IPS-NIHi11 (cell line): Measurements from ENCODE around the gene TMEM126B.
A peak's percentile ranks its signal among the peaks of the same experiment; 100 is the strongest.
"Not testable (repeated sequence)": the region's sequence is repeated elsewhere in the genome, so short reads cannot be mapped to it uniquely, and the experiment has no call there.

ENCODE experiments used
- DNase-seq: peaks from one replicate; pipeline ENCODE4 v3.0.0; 2012; ENCODE audit warnings: mixed read lengths, low spot score

The TMEM126B gene

DNA sequence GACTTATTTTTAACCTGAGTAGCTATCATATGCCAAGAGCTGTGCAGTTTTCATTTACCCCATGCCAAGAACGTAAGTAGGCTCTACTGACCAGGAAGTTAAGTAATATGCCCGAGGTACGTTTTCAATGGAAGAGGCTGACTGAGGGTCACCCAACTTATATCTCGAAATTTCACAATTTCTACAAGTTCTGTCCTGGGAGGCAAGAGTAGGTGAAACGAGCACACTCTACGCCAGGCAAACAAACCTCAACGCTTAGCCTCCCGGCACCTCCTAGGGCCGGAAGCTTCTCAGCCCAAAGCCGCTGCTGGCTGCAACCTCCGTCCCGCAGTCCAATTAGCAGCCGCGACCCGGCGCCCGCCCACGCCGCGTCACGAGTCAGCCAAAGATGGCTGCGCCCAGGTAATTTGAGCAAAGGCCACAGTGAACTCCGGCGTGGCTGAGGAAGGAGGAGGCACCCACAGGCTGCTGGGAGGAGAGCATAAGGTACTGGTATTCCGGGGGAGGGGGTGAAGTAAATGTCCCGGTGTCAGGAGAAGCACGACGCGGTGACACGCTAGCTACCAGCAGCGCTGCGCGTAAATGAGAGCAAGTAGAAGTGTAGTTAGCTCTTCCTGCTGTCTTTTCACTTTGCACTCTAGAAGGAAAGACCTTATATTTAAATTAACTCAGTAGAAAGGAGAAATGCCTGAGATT is 19.4 kb downstream of the TMEM126B start, which contains the start of gene TMEM126A:
TSS of gene TMEM126A (plus strand) at position 364 of the 696 bp plus-strand sequence. CDS start 2,289 bp downstream, outside the sequence.
- peak; percentile 89 for DNase-seq

DNA sequence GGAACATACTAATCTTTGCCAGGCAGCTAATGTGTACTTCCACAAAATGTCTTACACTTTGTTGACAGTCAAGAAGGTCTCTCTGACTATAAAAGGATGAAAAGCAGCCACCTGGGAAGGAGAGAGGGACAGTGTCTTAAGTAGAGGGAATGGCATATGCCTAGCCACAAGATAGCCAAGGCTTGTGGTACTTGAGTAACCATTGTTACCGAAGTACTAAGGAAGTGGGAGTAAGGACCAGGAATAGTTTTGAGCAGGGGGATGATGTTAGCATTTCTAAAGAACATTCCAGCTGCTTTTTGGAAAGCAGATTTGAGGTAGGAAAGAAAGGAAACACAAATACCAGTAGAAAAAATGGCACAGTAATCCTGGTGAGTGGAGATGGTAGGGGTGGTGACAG is 22.7 kb downstream of the TMEM126B start:
- no peak for DNase-seq

DNA sequence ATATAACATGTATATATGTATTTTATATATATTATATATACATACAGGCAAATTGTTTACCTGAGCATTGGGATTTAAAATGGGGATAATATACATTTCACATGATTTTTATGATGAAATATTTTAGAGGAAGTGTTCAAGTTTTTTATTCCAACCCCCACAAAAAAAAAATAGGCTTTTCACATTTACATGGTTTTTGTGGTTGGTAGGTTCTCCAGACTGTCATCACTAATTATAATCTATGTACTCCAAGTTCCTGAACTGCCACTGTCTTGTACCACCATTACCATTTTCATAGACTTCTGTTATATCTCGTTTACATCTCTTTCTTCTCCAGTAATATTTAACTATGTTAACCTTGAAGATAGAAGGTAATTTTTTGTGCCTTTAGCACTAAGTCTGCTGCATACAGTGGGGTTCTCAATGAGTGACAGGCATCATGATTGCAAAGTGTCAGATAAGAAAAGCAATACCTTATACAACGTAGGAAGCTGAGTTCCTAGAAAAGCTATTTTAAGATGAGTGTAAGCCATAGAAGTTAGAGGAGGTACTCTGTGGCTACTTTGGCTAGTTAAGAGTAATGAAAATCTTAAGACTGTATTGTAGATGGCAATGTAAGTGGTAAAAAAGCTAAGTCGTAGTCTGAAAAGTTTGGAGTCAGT is 24.5 kb downstream of the TMEM126B start:
- no peak for DNase-seq

DNA sequence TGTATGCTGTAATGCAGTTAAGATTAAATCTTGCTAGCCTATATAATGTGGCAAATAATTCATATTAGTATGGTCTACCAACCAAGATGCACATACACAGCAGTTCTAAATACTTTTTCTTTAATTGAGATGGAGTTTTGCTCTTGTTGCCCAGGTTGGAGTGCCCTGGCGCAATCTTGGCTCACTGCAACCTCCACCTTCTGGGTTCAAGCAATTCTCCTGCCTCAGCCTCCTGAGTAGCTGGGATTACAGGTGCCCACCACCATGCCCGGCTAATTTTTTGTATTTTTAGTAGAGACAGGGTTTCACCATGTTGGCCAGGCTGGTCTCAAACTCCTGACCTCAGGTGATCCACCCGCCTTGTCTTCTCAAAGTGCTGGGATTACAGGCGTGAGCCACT is 25.9 kb downstream of the TMEM126B start:
- DNase-seq, result not testable (repeated sequence)

DNA sequence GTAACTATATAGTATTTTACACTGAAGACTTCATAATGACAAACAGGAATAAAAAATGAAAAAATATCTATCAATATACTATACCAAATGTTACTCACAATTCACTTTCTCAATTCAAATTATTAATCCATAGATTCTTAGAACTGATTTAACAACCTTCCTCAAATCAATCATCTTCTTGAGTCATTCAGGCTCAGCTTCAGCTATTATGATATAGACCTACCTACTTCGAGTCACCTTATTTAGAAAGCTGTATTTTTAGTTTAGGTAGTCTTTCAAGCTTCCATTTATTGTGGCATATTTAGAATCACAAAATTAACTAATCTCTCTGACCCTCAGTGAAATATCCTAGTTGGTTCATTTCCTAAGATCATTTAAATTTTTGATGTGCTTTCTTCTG is 28.4 kb downstream of the TMEM126B start:
- DNase-seq, result no peak

DNA sequence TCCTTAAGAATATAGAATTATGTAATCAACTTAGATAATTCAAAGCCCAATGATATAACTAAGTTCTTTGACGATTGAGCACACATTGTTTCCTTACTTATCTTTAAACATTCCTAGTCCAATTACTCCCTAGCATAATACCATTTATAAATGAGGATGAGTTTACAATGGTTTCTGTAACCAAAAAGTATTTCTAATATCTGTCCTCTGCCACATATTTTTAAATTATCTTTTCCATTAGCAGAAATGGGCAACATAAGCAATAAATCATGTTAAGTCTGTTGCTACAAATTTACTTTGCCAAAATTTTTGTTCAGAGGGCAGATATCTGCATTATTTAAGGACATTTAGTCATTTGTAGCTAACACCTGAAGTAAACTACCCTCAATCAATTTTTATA is 29.8 kb downstream of the TMEM126B start:
- no peak for DNase-seq

DNA sequence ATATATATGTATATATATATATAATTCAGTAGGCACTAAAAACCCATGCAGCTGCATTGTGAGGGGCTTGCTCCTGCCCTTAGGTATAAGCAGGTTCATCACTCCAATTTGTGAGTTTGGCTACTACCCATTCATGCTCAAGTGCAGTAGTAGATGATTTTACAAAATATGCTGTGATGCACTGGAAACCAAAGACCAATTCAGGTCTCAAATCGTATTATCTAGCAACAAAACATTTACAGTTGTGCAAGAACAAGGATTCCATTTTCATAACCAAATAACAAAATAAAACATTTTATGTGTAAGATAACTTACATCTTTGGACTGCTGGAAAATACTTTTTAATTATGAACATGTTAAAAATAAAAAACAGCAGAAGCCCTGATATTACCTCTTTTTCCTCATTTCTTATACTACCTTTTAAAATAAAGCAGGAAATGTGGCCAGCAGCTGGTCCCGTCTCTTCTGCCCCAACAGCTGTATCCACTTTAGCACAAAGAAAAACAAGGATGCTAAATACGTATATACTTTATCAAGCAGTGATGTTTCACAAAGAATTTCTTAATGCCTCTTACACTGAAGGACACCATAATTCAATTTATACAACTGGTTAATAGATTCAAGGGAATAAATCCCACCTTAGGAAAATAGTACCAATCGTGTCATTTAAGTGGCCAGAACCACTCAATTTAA is 33.7 kb downstream of the TMEM126B start:
- no peak for DNase-seq

DNA sequence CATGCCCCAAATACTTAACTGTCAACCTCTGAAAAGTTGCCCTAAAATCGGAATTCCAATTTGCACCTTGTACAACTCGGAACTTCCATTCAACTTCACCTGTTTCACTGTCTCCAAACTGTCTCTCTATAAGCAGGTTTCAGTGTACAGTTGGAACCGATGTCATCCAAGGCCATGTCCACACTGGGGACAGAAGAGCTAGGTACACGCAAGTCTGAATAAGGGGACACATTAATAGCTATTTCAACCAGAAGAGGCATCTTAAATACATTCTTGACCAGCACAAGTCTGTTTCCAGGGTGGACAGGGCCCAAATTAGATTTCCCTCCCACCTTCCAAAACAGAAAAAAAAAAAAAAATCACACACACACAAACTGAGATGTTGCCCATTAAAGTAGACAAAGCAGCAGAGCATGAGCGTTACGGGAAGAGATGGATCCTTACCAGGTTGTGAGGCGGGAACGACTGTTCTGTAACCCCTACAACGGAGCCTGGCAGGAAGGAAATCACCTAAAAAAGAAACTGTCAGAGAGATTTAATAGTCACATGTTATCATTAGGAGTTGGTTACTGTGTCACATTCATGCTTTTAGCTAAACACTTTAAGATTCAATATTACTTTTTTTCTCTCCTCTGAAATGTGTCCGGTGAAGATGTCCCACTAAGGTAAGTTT is 34.8 kb downstream of the TMEM126B start:
- peak; percentile 17 for DNase-seq

DNA sequence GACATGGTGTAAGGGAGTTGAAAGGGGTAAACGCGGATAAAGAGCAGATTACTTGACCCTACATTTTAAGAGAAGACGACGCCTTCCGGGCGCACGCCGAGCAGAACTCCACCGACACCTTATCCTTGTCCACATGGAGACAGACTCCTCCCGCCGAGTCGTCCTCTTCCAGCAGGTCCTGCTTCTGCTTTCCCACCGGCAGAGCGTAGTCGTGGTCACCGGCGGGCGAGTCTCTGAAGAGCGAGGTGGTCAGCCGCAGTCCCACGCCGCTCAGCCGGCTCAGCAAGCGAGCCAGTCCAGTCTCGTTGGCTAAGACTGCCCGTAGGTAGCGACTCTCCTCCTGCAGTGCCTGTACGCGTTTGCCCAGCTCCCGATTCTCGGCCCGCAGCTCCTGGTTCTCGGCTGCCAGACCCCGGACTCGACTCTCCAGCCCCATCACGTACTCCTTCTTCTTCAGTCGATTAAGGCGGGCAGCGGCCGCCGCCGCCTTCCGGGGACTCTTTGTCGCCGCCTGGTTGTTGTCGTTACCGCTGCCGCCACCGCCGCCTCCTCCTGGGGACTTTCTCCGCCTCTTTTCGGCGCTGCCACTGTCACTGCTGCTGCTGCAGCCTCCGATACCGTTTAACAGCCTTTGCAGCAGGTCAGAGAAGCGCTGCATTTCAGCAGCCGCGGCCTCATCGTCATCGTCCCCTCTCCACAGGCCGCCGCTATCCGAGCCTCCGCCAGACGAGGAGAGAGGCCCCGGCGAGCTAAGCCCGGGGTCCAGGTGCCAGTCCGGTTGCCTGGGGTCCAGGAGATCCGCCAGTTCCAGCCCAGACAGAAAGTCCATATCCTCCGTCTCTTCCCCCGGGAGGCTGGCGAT is 35.6 kb downstream of the TMEM126B start:
- peak; percentile 76 for DNase-seq

DNA sequence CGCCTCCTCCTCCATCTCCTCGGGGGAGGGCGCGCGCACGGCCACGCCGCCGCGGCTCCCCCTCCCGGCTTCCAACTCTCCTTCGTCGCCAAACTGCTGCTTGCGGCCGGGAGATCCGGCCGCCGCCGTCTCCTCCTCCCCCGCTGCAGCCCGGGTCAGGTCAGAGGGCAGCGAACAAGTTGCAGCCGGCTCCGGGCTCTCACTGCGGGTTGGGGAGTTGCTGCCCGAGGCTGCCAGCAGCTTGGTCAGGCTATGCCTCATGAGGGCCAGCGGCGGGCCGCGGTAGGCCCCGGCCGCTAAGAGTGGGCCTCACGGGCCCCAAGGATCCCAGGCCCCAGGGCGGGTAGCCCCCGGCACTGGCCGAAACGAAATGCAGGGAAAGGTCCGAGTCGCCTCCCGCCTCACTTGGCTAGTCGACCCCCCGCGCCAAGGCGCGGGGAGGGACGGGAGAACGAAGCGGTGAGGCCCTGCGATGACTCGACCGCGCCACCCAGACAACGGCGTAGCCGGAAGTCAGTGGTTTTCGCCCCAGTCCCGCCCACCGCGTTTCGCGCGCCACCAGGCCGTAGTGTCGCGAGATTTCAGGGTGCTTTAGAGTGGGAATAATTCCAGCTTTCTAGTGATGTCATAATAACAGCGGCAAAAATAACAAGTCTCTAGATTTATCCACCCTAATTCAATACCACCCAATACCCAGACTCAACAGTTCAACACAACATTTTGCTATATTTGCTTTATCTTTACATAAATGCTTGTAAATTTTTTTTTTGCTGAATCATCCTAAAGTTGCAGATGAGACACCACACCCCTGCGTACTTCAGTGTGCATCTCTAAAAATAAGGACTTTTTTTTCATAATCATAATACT is 36.5 kb downstream of the TMEM126B start, which contains the start of gene CREBZF:
TSS of gene CREBZF (minus strand) at position 515 of the 867 bp plus-strand sequence. CDS start at position 261, 254 bp downstream.
- DNase-seq, result peak; percentile 97

DNA sequence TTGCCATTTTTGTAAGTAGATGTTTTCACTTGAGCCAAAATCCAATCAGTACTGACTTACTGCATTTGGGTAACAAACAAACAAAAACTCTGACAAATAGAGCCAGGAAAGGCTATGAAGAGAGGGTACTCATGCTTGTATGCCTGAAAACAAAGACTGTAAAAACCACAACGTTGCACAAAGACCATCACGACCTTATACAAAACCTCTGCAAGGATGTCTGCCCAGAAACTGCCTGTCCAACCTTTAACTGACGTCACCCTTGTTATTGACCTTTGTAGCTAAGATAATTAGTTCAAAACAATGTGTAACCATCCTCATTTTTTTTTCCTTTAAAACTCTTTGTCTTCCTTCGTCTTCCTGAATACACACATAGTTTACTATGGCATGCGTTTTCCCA is 37.3 kb downstream of the TMEM126B start:
- no peak for DNase-seq

DNA sequence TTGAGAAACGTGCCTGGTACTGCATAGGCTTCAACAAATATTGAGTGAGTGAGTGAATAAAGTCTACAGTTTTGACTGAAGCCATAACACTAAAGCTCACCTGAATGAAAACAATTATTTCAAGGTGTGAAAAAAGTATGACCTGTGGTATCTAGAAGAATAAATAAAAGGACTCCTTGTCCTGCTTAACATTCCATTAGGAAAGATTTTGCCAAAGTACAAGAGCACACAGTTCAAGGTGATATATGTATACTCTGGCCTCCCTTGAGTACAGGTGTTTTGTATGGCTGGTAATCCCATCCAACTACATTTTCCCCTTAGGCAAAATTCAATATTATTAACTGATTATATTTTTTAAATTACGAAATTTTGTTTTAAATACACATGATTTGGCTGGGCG is 38.3 kb downstream of the TMEM126B start:
- no peak for DNase-seq

DNA sequence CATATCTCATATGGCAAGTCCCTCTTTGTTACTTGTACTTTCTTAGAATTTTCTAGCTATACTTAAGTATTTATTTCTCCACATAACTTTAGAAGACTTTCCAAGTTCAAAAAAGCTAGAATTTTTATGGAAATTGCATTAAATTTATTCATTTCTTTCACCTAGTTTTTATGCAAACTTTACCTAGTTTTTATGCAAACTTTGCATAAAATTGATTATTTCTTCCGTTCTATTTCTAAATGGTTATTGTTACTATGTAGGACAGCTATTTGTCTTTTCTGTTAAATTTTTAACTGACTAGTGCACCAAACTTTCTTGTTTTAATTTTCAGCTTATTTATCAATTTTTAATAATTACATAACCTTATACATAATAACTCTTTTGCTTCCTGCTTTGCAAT is 39.8 kb downstream of the TMEM126B start:
- DNase-seq, result no peak

DNA sequence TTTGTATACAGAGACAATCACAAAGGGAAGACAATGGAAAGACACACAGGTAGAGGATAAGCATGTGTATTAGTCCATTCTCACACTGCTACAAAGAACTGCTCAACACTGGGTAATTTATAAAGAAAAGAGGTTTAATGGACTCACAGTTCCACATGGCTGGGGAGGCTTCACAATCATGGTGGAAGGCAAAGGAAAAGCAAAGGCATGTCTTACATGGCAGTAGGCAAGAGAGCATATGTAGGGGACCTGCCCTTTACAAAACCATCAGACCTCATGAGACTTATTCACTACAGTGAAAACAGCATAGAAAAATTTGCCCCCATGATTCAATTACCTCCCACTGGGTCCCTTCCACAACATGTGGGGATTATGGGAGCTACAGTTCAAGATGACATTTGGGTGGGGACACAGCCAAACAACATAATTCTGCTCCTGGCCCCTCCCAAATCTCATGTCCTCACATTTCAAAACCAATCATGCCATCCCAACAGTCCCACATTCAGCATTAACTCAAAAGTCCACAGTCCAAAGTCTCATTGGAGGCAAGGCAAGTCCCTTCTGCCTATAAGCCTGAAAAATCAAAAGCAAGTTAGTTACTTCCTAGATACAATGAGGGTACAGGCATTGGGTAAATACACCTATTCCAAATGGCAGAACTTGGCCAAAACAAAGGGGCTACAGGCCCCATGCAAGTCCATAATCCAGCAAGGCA is 42.7 kb downstream of the TMEM126B start:
- not testable (repeated sequence) for DNase-seq

DNA sequence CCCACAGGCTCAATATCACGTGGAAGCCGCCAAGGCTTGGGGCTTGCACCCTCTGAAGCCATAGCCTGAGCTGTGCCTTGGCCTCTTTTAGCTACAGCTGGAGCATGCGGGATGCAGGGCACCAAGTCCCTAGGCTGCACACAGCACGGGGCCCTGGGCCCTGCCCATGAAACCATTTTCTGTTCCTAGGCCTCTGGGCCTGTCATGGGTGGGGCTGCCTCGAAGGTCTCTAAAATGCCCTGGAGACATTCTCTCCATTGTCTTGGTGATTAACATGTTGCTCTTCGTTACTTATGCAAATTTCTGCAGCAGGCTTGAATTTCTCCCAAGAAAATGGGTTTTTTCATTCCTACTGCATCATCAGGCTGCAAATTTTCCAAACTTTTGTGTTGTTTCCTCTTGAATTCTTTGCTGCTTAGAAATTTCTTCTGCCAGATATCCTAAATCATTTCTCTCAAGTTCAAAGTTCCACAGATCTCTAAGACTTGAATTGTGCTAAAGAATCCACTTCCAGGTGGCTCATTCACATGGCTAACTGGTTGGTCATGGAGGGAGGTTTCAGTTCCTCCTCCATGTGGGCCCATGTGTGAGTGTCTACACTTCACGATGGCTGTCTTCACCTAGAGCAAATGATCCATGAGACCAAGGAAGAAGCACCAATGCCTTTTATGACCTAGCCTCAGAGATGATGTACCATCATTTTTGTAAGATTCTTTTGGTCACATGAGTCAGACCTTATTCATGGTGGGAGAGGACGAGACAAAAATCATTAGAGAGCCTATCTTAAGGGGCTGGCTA is 43.9 kb downstream of the TMEM126B start:
- DNase-seq, result no peak

DNA sequence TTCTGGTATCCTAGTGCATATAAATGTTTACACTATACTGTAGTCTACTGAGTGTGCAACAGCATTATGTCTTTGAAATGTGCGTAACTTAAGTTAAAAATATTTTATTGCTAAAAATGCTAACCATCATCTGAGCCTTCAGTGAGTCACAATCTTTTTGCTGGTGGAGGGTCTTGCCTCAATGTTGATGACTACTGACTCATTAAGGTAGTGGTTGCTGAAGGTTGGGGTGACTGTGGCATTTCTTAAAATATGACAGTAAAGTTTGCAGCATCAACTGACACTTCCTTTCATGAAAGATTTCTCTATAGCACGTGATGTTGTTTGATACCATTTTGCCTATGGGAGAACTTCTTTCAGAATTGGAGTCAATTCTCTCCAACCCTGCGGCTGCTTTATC is 45.0 kb downstream of the TMEM126B start:
- no peak for DNase-seq

DNA sequence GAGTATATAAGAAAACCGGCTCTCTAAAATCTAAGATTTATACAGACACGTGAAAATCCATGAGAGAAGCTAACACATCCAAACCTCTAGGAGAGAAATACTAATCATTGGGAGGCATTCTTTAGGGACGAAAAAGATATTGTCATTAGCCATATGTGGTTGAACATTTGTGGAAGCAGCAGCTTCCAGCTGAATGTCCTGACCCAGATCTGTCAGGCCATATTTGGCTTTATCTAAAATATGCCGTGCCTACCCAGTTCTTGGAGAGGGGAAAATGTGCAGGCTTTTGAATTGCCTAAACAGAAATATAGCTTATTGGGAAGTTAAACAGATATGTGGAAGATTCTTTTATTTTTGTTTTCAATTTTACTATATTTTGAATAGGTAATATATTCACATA is 51.2 kb downstream of the TMEM126B start:
- DNase-seq, result no peak

DNA sequence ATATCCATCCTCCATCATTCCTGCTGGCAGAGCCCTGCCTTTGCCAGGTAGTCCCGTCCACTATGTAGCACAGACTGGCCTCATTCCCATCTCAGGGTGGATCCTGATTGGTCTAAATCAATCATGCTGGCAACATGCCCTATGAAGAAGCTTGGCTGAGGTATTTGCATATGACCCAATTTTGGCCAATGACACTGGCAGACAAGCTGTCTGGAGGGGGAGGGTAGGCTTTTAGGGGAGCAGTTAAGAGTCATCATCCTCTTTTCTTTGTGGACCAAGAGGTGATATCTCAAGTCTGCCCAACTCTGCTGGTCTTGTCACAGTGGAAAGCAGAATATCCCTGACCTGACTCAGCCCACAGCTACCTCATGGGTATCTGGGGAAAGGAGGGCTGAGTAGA is 52.5 kb downstream of the TMEM126B start:
- peak; percentile 29 for DNase-seq
